ENCODE measurements around the gene THBS4. TPM values are rescaled to one million over a fixed set of nuclear protein-coding genes. Genes with fewer than 3 reads are reported as not detected.

THBS4 gene
- total RNA-seq, 1 experiment from 2014 or later, result 0.82 TPM

DNA sequence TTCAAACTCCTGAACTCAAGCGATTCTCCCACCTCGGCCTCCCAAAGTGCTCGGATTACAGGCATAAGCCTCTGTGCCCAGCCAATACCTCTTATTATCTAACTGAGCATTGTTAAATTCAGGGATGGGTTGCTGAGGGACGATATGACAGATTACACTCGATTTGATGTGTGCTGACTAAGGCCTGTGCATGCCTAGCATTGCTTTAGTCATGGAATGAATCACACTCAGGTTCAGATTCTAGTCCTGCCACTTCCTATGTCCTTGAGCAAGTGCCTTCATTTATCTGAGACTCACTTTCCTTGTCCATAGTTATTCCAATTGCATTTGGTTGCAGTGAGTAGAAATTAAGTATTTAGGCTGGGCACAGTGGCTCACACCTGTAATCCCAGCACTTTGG, 19.5 kb downstream of the THBS4 start:
- no TSS peak for BruUV-seq (replicated peaks)
- POLR2A ChIA-PET, result no interaction called here
- CTCF ChIA-PET, result interaction anchor here (0.6 kb wide), 1 partner anchor 818 kb away, joined by 4 read pairs; no protein-coding TSS in a partner anchor
- Mint-ChIP-seq H3K4me1 (ENCODE audit: insufficient read depth, unreplicated experiment) (no peaks in the 10 kb centered on the region), H3K27me3 (ENCODE audit: insufficient read depth, unreplicated experiment) (no peaks in the 10 kb centered on the region), H3K4me3 (ENCODE audit: unreplicated experiment) (no peak overlapping the region), H3K9me3 (ENCODE audit: unreplicated experiment) (no peaks in the 10 kb centered on the region), H3K27ac (ENCODE audit: low read depth, unreplicated experiment) (no peak overlapping the region), H3K36me3 (ENCODE audit: insufficient read depth, unreplicated experiment) (no peaks in the 10 kb centered on the region)
- intact Hi-C loops (cut with micrococcal nuclease), result no loop called here
- TF ChIP-seq, protein P1, sequence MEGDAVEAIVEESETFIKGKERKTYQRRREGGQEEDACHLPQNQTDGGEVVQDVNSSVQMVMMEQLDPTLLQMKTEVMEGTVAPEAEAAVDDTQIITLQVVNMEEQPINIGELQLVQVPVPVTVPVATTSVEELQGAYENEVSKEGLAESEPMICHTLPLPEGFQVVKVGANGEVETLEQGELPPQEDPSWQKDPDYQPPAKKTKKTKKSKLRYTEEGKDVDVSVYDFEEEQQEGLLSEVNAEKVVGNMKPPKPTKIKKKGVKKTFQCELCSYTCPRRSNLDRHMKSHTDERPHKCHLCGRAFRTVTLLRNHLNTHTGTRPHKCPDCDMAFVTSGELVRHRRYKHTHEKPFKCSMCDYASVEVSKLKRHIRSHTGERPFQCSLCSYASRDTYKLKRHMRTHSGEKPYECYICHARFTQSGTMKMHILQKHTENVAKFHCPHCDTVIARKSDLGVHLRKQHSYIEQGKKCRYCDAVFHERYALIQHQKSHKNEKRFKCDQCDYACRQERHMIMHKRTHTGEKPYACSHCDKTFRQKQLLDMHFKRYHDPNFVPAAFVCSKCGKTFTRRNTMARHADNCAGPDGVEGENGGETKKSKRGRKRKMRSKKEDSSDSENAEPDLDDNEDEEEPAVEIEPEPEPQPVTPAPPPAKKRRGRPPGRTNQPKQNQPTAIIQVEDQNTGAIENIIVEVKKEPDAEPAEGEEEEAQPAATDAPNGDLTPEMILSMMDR (IDR thresholded peaks at IDR 0.05; ENCODE audit: unreplicated experiment), result no peak
- peak; percentile 53 for DNase-seq (ENCODE audit: unreplicated experiment)

DNA sequence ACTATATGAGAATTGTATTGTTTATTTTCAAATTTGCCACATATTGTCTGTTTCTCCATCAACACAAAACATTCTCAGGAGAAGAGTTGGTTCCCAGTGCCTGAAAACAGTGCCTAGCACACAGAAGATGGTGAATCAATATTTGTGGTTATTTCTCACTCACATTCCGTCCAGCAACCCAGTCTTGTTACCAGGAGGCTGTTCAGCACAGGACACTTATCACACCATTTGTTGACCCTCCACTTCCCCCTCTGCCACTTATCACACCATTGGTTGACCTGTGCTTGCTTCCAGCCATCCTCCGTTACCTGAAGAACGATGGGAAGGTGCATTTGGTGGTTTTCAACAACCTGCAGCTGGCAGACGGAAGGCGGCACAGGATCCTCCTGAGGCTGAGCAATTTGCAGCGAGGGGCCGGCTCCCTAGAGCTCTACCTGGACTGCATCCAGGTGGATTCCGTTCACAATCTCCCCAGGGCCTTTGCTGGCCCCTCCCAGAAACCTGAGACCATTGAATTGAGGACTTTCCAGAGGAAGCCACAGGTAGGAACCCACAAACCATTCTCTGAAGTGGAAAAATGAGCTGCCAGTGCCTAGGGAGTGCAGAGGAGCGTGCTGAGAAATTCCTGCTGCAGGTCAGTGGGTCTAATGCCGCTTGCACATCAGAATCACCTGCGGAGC, 20.5 kb downstream of the THBS4 start:
- DNase-seq (ENCODE audit: unreplicated experiment), result peak; percentile 66
- ChIA-PET POLR2A (interaction anchor here (1.2 kb wide), 1 partner anchor 199 kb away, joined by 4 read pairs; no protein-coding TSS in a partner anchor), CTCF (interaction anchor here (0.5 to 1.1 kb wide), 2 partner anchors 51 to 1870 kb away, joined by 3 to 5 read pairs; no protein-coding TSS in a partner anchor)
- TF ChIP-seq, protein P1 (IDR thresholded peaks at IDR 0.05; ENCODE audit: unreplicated experiment), result no peak
- Mint-ChIP-seq H3K27me3 (ENCODE audit: insufficient read depth, unreplicated experiment) (no peaks in the 10 kb centered on the region), H3K4me3 (ENCODE audit: unreplicated experiment) (no peak overlapping the region), H3K9me3 (ENCODE audit: unreplicated experiment) (no peaks in the 10 kb centered on the region), H3K36me3 (ENCODE audit: insufficient read depth, unreplicated experiment) (no peaks in the 10 kb centered on the region), H3K27ac (ENCODE audit: low read depth, unreplicated experiment) (no peak overlapping the region), H3K4me1 (ENCODE audit: insufficient read depth, unreplicated experiment) (no peaks in the 10 kb centered on the region)
- BruUV-seq (replicated peaks), result no TSS peak
- intact Hi-C loops (cut with micrococcal nuclease), result no loop called here

DNA sequence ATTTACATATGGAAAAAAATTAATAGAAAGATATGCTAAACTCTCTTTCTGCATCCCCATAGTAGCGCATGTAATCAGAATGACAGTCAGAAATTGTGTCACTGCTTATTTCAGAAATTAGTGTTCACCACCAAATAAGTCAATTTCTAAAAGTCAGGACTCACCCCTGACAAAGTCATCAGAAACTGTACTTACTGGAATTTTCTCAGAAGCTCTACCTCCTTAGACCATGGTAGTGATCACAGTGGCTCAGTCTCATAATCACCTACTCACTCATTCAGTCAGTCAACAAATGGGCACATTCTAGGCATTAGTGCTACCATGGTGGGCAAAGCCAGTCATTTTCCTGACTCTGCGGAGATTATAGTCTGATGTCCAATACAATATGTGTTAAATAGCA, 22.0 kb downstream of the THBS4 start:
- H3K9me3 Mint-ChIP-seq (ENCODE audit: unreplicated experiment), result no peaks in the 10 kb centered on the region
- H3K27ac Mint-ChIP-seq (ENCODE audit: low read depth, unreplicated experiment), result no peak overlapping the region
- BruUV-seq (replicated peaks), result no TSS peak
- no peak overlapping the region for H3K4me3 Mint-ChIP-seq (ENCODE audit: unreplicated experiment)
- no peak for DNase-seq (ENCODE audit: unreplicated experiment)
- intact Hi-C loops (cut with micrococcal nuclease), result no loop called here
- POLR2A ChIA-PET, result interaction anchor here (0.6 to 1.1 kb wide), 2 partner anchors 12 to 87 kb away, joined by 3 to 5 read pairs; no protein-coding TSS in a partner anchor
- H3K36me3 Mint-ChIP-seq (ENCODE audit: insufficient read depth, unreplicated experiment), result no peaks in the 10 kb centered on the region
- CTCF ChIA-PET, result interaction anchor here (0.6 to 1.0 kb wide), 2 partner anchors 28 to 1555 kb away, joined by 3 read pairs; no protein-coding TSS in a partner anchor
- H3K4me1 Mint-ChIP-seq (ENCODE audit: insufficient read depth, unreplicated experiment), result no peaks in the 10 kb centered on the region
- H3K27me3 Mint-ChIP-seq (ENCODE audit: insufficient read depth, unreplicated experiment), result no peaks in the 10 kb centered on the region
- TF ChIP-seq, protein P1 (IDR thresholded peaks at IDR 0.05; ENCODE audit: unreplicated experiment), result no peak

DNA sequence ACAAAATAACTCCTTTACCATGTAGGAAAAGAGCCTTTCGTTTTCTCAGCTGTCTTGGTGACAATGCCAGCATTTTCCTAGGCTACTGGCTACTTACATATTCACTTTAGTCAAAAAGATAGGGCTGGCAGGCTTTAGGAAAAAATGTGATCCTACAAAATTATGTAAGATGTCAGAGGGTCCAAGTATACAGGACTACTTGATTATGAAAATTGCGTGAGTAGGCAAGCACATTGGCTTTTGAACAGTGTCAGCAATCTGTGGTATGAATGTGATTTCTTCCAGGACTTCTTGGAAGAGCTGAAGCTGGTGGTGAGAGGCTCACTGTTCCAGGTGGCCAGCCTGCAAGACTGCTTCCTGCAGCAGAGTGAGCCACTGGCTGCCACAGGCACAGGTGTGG, 22.8 kb downstream of the THBS4 start:
- no TSS peak for BruUV-seq (replicated peaks)
- DNase-seq (ENCODE audit: unreplicated experiment), result no peak
- CTCF ChIA-PET, result interaction anchor here (0.6 kb wide), 1 partner anchor 1556 kb away, joined by 3 read pairs; no protein-coding TSS in a partner anchor
- POLR2A ChIA-PET, result no interaction called here
- H3K4me3 Mint-ChIP-seq (ENCODE audit: unreplicated experiment), result no peak overlapping the region
- H3K4me1 Mint-ChIP-seq (ENCODE audit: insufficient read depth, unreplicated experiment), result no peaks in the 10 kb centered on the region
- no peaks in the 10 kb centered on the region for H3K36me3 Mint-ChIP-seq (ENCODE audit: insufficient read depth, unreplicated experiment)
- TF ChIP-seq, protein P1 (IDR thresholded peaks at IDR 0.05; ENCODE audit: unreplicated experiment), result no peak
- no peaks in the 10 kb centered on the region for H3K9me3 Mint-ChIP-seq (ENCODE audit: unreplicated experiment)
- H3K27me3 Mint-ChIP-seq (ENCODE audit: insufficient read depth, unreplicated experiment), result no peaks in the 10 kb centered on the region
- H3K27ac Mint-ChIP-seq (ENCODE audit: low read depth, unreplicated experiment), result no peak overlapping the region
- intact Hi-C loops (cut with micrococcal nuclease), result no loop called here

Measured in MCF 10A (cell line).